IPS DF 6.9 (cell line): ENCODE measurements around the gene MVK.
"Not testable (repeated sequence)": the region's sequence is repeated elsewhere in the genome, so short reads cannot be mapped to it uniquely, and the experiment has no call there.

Source experiments
- DNase-seq: peaks from one replicate; pipeline ENCODE4 v3.0.0-alpha.2; 2013; ENCODE audit warnings: low read depth, low spot score
- H3K27ac ChIP-seq: one replicate; pipeline ENCODE4 v1.5.1; 2013; ENCODE audit warnings: low read length, control low read depth
- H3K27me3 ChIP-seq: 2 replicates; pipeline ENCODE4 v1.6.1; 2013; ENCODE audit warnings: mild to moderate bottlenecking, low read length; ENCODE audit not compliant: control insufficient read depth, insufficient read depth
- H3K36me3 ChIP-seq: 2 replicates; pipeline ENCODE4 v1.6.1; 2013; ENCODE audit warnings: low read length; ENCODE audit not compliant: control insufficient read depth, insufficient read depth
- H3K4me1 ChIP-seq: 2 replicates; pipeline ENCODE4 v1.6.1; 2013; ENCODE audit warnings: low read length; ENCODE audit not compliant: control insufficient read depth, insufficient read depth
- H3K4me3 ChIP-seq: 2 replicates; pipeline ENCODE4 v1.5.1; 2013; ENCODE audit warnings: mild to moderate bottlenecking, low read length
- H3K9me3 ChIP-seq: 2 replicates; pipeline ENCODE4 v1.6.1; 2013; ENCODE audit warnings: low read length, inconsistent platforms; ENCODE audit not compliant: control insufficient read depth, insufficient read depth
- WGBS: extraction: QIAGEN DNeasy Blood & Tissue Kit; methylation state at CpG from one replicate; pipeline ENCODE4 v1.1.7; 2013; ENCODE audit warnings: mixed read lengths, missing lambda C conversion rate; ENCODE audit not compliant: insufficient read length, insufficient coverage; 5-methylcytosine and 5-hydroxymethylcytosine counted together

Gene MVK

DNA sequence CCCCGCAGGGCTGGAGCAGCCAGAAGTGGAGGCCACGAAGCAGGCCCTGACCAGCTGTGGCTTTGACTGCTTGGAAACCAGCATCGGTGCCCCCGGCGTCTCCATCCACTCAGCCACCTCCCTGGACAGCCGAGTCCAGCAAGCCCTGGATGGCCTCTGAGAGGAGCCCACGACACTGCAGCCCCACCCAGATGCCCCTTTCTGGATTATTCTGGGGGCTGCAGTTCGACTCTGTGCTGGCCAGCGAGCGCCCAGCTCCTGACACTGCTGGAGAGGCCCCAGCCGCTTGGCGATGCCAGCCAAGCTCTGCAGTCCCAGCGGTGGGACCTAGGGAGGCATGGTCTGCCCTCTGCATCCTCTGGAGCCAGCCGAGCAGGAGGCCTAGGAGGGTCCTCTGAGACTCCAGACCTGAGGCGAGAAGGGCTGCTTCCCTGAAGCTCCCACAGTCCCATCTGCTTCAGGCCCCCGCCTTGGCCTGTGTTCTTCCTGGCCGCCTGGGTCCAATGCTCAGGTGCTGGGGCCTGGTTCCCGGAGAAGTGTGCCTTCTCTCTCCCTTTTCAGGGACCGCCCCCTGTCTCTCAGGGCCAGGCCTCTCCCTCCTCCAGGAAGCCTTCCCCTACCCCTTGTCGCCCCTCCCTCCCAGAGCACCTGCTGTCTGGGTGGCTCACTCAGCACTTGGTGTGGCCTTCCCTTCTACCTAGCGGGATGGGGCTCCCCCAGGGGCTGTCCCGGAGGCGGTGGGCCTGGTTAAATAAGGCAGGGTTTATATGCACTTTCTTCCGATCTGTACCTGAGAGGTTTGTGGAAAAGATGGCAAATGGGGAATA is 23.0 kb downstream of the MVK start:
- Histone ChIP-seq H3K9me3 (no peaks in the 10 kb centered on the region), H3K27me3 (no peaks in the 10 kb centered on the region; the same call in 1 of the 2 replicates), H3K27ac (no peak overlapping the region), H3K4me3 (no peak overlapping the region), H3K36me3 (peaks cover 4% of the 10 kb centered on the region; the same call in 1 of the 2 replicates), H3K4me1 (no peaks in the 10 kb centered on the region)
- no CpG with 5 or more reads among the region's 24 CpGs for WGBS
- DNase-seq = no peak

- DNase-seq = no peak
- WGBS = no CpG with 5 or more reads among the region's 11 CpGs
- Histone ChIP-seq H3K4me3 (no peak overlapping the region), H3K27me3 (no peaks in the 10 kb centered on the region; the same call in 1 of the 2 replicates), H3K27ac (no peak overlapping the region), H3K9me3 (no peaks in the 10 kb centered on the region), H3K36me3 (peaks cover 4% of the 10 kb centered on the region; the same call in 1 of the 2 replicates), H3K4me1 (no peaks in the 10 kb centered on the region)
Measured at GRCh38 chr12:109597414-109597794, 23.8 kb downstream of the MVK start.

GRCh38 chr12:109597795-109598427 is 24.3 kb downstream of the MVK start:
- H3K4me1 ChIP-seq = no peaks in the 10 kb centered on the region
- H3K27me3 ChIP-seq = no peaks in the 10 kb centered on the region; the same call in 1 of the 2 replicates
- H3K27ac ChIP-seq = no peak overlapping the region
- DNase-seq = peak; percentile 70
- H3K36me3 ChIP-seq = peaks cover 4% of the 10 kb centered on the region; the same call in 1 of the 2 replicates
- H3K4me3 ChIP-seq = no peak overlapping the region
- H3K9me3 ChIP-seq = no peaks in the 10 kb centered on the region
- no CpG with 5 or more reads among the region's 27 CpGs for whole genome bisulfite sequencing

DNA sequence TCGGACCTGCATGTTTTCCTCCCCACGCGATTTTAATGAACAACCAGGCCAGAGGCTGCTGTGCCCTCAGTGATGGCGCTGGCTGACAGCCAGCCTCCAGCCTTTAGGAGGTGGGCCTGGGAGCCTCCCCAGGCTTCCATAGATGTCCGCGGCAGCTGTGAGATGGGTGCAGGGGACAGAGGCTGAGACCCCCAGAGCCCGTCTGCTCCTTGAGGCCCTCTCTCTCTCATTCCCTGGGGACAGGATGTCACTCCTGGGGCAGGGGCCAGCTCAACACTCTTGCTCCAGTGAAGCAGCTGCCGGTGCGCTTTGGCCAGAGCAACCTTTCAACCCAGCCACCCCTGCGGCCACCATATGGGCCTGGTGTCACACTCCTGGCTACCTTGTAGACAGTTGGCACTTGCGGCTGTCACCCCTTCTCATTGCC is 24.8 kb downstream of the MVK start:
- DNase-seq = no peak
- Histone ChIP-seq H3K36me3 (peaks cover 4% of the 10 kb centered on the region; the same call in 1 of the 2 replicates), H3K4me3 (no peak overlapping the region), H3K27me3 (no peaks in the 10 kb centered on the region; the same call in 1 of the 2 replicates), H3K4me1 (no peaks in the 10 kb centered on the region), H3K27ac (no peak overlapping the region), H3K9me3 (no peaks in the 10 kb centered on the region)
- no CpG with 5 or more reads among the region's 11 CpGs for WGBS

GRCh38 chr12:109599087-109599486 is 25.5 kb downstream of the MVK start:
- WGBS = no CpG with 5 or more reads among the region's 7 CpGs
- H3K9me3 ChIP-seq = no peaks in the 10 kb centered on the region
- no peak overlapping the region for H3K4me3 ChIP-seq
- no peaks in the 10 kb centered on the region; the same call in 1 of the 2 replicates for H3K27me3 ChIP-seq
- H3K27ac ChIP-seq = no peak overlapping the region
- no peak for DNase-seq
- H3K36me3 ChIP-seq = peaks cover 4% of the 10 kb centered on the region; the same call in 1 of the 2 replicates
- H3K4me1 ChIP-seq = no peaks in the 10 kb centered on the region

GRCh38 chr12:109600481-109600880 is 26.9 kb downstream of the MVK start:
- Histone ChIP-seq H3K4me3 (no peak overlapping the region), H3K9me3 (no peaks in the 10 kb centered on the region), H3K27ac (no peak overlapping the region), H3K4me1 (no peaks in the 10 kb centered on the region), H3K27me3 (no peaks in the 10 kb centered on the region; the same call in 1 of the 2 replicates), H3K36me3 (no peaks in the 10 kb centered on the region)
- WGBS = no CpG with 5 or more reads among the region's 2 CpGs
- no peak for DNase-seq

GRCh38 chr12:109600995-109601394 is 27.4 kb downstream of the MVK start:
- Histone ChIP-seq H3K27ac (no peak overlapping the region), H3K36me3 (no peaks in the 10 kb centered on the region), H3K27me3 (no peaks in the 10 kb centered on the region; the same call in 1 of the 2 replicates), H3K9me3 (no peaks in the 10 kb centered on the region), H3K4me1 (no peaks in the 10 kb centered on the region), H3K4me3 (no peak overlapping the region)
- DNase-seq = no peak
- no CpG with 5 or more reads among the region's 8 CpGs for WGBS

GRCh38 chr12:109601557-109601956 is 28.0 kb downstream of the MVK start:
- H3K27me3 ChIP-seq = no peaks in the 10 kb centered on the region; the same call in 1 of the 2 replicates
- no peaks in the 10 kb centered on the region for H3K9me3 ChIP-seq
- no peak overlapping the region for H3K4me3 ChIP-seq
- H3K27ac ChIP-seq = no peak overlapping the region
- WGBS = no CpG with 5 or more reads among the region's 8 CpGs
- DNase-seq = no peak
- no peaks in the 10 kb centered on the region for H3K36me3 ChIP-seq
- H3K4me1 ChIP-seq = no peaks in the 10 kb centered on the region

GRCh38 chr12:109602132-109602531 is 28.5 kb downstream of the MVK start:
- DNase-seq, H3K4me1 ChIP-seq, H3K36me3 ChIP-seq, H3K27ac ChIP-seq, H3K27me3 ChIP-seq, H3K4me3 ChIP-seq, H3K9me3 ChIP-seq: not testable (repeated sequence)
- WGBS = no CpG with 5 or more reads among the region's 5 CpGs

DNA sequence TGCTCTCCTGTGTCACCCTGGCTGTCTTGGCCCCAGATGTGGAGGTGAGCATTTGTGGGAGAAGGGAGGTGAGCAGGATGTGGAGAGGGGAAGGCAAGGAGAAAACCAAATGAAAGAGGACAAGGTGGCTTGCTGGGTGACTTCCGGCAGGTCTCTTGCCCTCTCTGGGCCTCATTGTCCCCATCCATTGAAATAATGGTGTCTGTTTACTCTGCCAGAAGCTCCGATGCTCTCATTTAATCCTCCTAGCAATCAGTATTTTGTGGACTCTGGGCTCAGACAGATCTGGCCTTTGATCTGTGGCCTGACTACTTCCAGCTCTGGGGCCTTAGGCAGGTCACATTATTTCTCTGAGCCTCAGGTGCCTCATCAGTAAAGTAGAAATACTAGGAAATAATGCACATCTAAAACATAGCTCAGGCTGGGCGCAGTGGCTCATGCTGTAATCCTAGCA is 30.6 kb downstream of the MVK start:
- no peaks in the 10 kb centered on the region for H3K4me1 ChIP-seq
- no peak overlapping the region for H3K27ac ChIP-seq
- H3K9me3 ChIP-seq = no peaks in the 10 kb centered on the region
- no peak overlapping the region for H3K4me3 ChIP-seq
- no peaks in the 10 kb centered on the region; the same call in 1 of the 2 replicates for H3K27me3 ChIP-seq
- WGBS = no CpG with 5 or more reads among the region's 3 CpGs
- no peaks in the 10 kb centered on the region for H3K36me3 ChIP-seq
- no peak for DNase-seq
